GM21515 (cell line): ENCODE measurements around the gene ZFAND2A.
"Not testable (repeated sequence)": the region's sequence is repeated elsewhere in the genome, so short reads cannot be mapped to it uniquely, and the experiment has no call there.

Experiments used
- ATAC-seq: cut with Tn5 transposase; IDR thresholded peaks from one replicate; pipeline ENCODE4 v1.9.1; 2021; ENCODE audit not compliant: unreplicated experiment

Gene ZFAND2A

DNA sequence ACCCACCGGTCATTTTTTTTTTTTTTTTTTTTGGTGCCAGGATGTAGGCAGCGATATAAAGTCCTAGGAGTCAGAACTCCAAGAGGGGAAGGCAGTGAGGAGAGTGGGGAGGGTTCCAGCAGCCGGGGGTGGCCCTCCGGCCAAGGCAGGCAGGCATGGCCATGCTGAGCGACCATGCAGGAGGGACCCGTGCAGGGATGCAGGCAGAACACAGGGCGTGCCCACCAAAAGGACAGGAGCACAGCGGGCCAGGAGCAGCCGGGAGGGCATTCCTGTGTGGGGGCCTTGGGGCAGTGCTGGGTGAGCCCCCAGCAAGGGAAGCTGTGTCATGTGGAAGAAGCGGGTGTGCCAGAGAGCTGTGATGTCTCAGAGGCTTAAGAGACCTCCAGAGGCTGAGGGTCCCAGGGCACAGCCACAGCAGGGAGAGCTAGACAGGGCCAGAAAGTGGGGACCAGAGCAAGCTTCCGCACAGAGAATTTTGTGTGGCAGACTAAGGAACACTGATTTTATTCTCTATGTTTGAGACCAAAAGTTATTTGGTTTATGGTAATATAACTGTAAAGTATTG lies 5.7 kb downstream of the ZFAND2A start:
- no peak for ATAC-seq

GRCh38 chr7:1152492-1152891 lies 7.5 kb downstream of the ZFAND2A start:
- no peak for ATAC-seq

DNA sequence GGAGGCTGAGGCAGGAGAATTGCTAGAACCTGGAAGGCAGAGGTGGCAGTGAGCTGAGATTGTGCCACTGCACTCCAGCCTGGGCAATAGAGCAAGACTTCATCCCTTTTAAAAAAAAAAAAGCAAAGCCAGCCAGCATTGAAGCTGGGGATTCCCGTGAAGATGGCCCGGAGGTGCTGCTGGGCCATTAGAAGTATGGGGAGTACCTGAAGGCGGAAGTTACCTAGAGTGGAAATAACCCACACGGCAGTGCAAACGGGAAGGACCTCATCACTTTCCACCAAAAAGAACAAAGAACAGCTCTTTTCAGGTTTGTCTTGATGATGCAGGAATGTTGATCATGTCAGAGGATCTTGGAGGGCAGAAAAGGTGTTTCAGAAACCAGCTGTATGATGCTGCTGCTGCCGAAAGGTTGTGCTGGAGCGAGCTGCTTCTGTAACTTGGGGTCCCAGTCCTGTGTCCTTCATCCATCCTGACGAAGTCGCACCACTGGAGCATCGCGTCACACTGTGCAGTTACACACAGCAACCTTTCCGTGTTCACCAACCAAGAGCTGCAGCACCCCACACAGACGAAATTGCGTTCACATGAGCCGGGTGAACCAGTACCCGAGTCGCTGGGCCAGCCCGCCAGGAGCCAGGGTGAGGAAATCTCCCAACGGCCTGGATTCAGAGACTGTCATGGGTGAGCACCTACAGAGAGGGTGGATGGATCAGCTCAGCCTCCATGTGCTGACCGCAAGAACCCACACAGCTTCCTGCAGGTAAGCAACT lies 8.2 kb downstream of the ZFAND2A start:
- ATAC-seq: no peak

DNA sequence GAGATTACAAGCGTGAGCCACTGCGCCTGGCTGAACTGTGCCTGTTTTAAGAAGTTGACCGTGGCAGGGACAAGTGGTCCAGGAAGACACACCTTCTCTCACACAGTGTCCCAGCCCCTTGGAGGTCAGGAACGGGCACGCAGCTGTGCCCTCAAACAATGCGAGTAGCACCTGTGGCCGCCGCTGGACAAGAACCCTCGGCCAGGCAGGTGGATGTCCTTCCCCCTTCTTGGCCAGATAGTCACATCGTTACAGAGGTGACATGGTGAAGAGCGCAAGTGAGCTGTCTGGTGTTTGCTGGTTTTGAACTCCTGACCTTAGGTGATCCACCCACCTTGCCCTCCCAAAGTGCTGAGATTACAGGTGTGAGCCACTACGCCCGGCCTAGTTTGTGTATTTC lies 8.8 kb downstream of the ZFAND2A start:
- no peak for ATAC-seq

- no peak for ATAC-seq
Observed at GRCh38 chr7:1150400-1151002, 9.5 kb downstream of the ZFAND2A start.

- ATAC-seq: no peak
Observed at GRCh38 chr7:1149351-1149794, 10.6 kb downstream of the ZFAND2A start.

- ATAC-seq: not testable (repeated sequence)
Observed at GRCh38 chr7:1147873-1148272, 12.1 kb downstream of the ZFAND2A start.

- no peak for ATAC-seq
Observed at GRCh38 chr7:1144269-1144771, 15.7 kb downstream of the ZFAND2A start.

- not testable (repeated sequence) for ATAC-seq
Observed at GRCh38 chr7:1143031-1143430, 17.0 kb downstream of the ZFAND2A start.

DNA sequence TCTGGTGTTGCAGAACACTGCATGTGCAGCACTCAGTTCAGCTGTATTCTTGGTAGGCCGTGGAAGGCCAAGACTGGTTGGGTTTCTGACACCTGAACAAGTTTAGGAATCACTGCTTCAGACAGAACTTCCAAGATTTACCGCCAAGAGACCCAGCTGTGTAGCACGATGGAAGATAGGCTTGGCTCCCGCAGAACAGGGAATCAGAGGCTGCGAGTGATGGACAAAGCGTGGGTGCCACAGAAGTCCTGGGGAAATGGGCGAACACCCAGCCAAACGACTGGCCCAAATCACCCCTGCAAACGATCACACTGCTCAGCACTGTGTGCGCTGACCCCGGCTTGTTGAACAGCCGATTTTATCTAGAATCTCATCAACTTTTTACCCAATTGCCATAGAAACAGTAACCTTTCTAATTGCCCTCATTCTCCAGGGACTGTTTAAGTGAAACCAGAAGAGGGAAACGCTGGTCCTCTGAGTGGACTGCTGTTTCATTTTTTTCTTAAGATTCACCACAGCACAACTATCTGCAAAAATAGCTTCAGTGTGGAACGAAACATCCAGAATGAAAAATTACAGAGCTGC lies 17.9 kb downstream of the ZFAND2A start:
- ATAC-seq: no peak

DNA sequence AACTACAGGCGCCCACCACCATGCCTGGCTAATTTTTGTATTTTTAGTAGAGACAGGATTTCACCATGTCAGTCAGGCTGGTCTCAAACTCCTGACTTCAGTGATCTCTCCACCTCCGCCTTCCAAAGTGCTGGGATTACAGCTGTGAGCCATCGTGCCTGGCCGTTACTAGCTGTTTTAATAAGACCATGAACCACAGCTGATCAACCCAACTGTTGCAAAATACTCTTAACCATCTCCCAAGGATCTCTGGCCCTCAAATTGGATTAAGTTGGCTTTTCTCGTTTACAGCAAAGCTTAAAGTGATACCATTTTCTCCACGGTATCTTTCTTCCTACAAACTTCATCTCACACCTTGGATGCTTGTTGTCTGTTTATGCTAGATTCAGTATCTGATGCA lies 18.3 kb downstream of the ZFAND2A start:
- no peak for ATAC-seq

DNA sequence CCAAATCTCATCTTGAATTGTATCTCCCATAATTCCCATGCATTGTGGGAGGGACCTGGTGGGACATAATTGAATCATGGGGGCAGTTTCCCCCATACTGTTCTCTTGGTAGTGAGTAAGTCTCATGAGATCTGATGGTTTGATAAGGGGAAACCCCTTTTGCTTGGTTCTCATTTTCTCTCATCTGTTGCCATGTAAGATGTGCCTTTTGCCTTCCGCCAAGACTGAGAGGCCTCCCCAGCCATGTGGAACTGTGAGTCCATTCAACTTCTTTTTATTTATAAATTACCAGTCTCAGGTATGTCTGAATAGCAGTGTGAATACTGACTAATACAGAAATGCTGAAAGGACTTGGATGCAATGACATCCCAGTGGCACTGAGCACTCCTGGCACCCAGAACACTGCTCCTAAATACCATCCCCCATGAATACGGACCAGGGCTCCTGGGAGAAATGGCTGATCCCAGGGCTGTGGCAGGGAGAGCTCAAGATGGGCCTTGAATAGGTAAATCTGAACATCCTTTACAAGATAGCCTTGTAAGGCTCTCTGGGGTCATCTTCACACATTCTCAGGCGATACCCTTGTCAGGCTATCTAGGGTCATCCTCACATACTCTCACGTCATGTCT lies 19.4 kb downstream of the ZFAND2A start:
- no peak for ATAC-seq

- ATAC-seq: peak; percentile 63
Observed at GRCh38 chr7:1137517-1138167, 22.4 kb downstream of the ZFAND2A start.

DNA sequence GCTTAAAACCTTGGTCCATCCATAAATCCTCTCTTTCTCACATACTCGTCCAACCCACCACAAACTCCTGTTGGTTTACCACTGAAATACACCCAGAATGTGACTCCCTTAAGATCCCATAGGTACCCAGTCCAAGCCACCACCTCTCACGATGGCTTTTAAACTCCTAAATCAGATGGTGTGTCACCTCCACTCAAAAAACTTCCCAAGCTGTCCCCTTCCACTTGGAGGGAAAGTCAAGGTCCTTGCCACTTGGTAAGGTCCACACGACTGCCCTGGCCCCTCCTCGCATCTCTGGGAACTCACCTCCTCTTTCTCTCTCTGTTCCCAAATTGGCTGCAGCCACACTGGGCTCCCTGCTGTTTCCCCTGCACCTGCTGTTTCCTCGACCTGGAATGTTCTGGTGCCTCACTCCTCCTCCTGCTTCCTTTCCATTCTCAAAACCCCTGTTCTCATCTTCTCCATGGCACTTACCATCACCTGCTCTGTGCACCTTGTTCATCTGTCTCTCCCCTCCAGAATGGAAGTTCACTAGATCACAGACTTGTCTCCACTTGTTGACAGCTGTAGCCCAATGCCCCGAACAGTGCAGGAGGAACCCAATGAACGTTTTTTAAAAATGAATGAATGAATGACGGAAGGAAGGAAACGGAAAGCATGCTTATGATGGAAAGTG lies 23.0 kb downstream of the ZFAND2A start:
- no peak for ATAC-seq

DNA sequence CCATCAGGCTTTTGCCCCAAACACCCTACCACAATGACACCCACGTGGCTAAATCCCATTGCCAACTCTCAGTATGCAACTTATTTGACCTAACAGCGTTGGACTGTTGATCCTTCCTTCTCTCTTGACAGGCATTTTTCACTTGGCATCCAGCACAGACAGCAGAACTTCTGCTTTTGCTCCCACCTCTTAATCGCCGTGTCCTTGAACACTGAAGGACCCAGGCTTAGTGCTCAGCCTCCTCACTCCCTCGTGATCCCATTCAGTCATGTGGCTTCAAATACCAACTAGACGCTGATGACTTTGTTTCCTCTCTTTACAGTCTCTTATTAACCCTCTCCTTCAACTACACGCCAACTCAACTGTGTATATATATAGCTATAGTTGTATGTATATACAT lies 25.0 kb downstream of the ZFAND2A start:
- no peak for ATAC-seq

- no peak for ATAC-seq
Observed at GRCh38 chr7:1131471-1132265, 28.3 kb downstream of the ZFAND2A start.

DNA sequence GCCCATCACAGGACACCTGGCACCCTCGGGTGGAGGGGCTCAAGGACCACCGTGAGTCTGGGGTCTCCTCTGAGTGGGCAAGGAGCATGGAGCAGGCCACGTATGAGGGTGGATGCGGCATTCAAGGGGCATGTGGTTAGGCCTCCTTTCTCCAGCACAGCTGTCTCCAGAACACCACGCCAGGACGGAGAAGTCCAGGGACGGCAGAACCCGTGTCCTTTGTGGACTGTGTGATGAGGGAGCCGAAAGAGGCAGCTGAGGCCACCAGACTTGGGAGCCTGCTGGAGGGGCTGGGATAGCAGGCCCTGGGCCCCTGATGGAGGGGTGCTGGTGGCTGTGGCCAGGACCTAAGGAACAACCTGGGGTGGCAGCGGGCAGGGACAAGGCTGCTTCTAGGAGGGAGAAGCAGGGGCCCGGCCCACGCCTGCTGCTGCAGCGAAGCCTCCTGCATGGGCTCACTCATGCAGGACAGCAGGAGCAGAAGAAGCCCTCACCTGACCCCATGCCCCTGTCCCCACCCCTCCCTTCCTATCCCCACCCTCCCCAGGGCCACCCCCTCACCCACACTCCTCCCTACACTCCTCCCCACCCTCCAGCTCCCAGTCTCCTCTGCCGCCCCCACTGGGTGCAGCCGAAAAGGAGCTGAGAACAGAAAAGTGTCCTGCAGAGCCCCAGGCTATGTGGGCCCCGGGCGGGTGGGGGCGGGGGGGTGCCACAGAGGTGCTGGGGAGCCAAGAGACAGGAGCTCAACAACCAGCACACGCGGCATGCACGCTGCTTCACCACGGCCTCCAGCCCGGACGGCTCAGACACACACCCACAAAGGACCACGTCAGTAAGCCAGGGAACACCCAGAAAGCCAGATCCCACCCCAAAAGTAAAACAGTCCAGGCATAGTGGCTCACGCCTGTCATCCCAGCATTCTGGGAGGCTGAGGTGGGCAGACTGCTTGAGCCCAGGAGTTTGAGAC lies 29.7 kb downstream of the ZFAND2A start:
- no peak for ATAC-seq

- no peak for ATAC-seq
Observed at GRCh38 chr7:1129431-1129830, 30.6 kb downstream of the ZFAND2A start.
